Cardiac fibroblast (primary cell): Measurements from ENCODE around the gene HOXA13.

ENCODE experiments used
- DNase-seq, 2 donors: peaks; one replicate each; pipeline versions ENCODE4 v3.0.0 to v3.0.0-alpha.2; 2010; ENCODE audit warnings: low read depth in 2 of 2
- H3K4me3 ChIP-seq, 2 donors: replicated peaks in 1 of 2; 1 replicate in 1 of 2; 2 replicates in 1 of 2; pipeline ENCODE4 v1.5.1; 2011; ENCODE audit warnings: low read depth in 2 of 2, low read length in 2 of 2, mild to moderate bottlenecking in 2 of 2, moderate library complexity in 1 of 2
- TF ChIP-seq, protein P1 (sequence below): IDR thresholded peaks from one replicate; pipeline ENCODE4 v1.5.1; 2011; ENCODE audit warnings: low read depth, mild to moderate bottlenecking, low read length, inconsistent platforms

HOXA13 gene

GRCh38 chr7:27179503-27180430 is 20.1 kb downstream of the HOXA13 start:
- DNase-seq = peak; percentile 49 to 50
- TF ChIP-seq, protein P1, sequence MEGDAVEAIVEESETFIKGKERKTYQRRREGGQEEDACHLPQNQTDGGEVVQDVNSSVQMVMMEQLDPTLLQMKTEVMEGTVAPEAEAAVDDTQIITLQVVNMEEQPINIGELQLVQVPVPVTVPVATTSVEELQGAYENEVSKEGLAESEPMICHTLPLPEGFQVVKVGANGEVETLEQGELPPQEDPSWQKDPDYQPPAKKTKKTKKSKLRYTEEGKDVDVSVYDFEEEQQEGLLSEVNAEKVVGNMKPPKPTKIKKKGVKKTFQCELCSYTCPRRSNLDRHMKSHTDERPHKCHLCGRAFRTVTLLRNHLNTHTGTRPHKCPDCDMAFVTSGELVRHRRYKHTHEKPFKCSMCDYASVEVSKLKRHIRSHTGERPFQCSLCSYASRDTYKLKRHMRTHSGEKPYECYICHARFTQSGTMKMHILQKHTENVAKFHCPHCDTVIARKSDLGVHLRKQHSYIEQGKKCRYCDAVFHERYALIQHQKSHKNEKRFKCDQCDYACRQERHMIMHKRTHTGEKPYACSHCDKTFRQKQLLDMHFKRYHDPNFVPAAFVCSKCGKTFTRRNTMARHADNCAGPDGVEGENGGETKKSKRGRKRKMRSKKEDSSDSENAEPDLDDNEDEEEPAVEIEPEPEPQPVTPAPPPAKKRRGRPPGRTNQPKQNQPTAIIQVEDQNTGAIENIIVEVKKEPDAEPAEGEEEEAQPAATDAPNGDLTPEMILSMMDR = peak; percentile 77
- peak overlapping the region in 1 of 2 donors; percentile 4 for H3K4me3 ChIP-seq

GRCh38 chr7:27179030-27179429 is 20.9 kb downstream of the HOXA13 start:
- DNase-seq = no peak
- TF ChIP-seq, protein P1 = no peak
- H3K4me3 ChIP-seq = no peak overlapping the region

DNA sequence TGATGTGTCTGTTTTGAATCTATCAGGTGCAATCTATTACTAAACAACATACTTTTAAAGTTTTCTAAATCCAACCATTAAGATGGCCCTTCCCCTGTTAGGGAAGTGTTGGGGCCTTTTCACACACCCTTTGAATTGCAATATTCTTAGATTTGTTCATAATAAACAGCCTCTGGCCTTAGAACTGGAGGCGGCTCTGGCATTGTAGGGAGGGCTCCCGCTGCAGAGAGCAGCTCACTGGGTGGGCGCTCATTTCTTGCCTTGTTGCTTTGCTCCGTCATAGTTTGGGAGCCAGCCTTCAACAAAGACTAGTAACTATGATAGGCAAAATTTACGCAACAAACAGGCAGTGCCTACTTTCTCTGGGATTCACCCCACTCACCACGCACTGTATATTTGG is 21.5 kb downstream of the HOXA13 start:
- DNase-seq = no peak
- TF ChIP-seq, protein P1 = no peak
- no peak overlapping the region for H3K4me3 ChIP-seq

GRCh38 chr7:27177795-27178320 is 22.0 kb downstream of the HOXA13 start:
- no peak for DNase-seq
- TF ChIP-seq, protein P1 = no peak
- H3K4me3 ChIP-seq = no peak overlapping the region

GRCh38 chr7:27176962-27177794 is 22.7 kb downstream of the HOXA13 start:
- no peak overlapping the region for H3K4me3 ChIP-seq
- TF ChIP-seq, protein P1 = no peak
- no peak for DNase-seq

GRCh38 chr7:27176524-27176845 is 23.4 kb downstream of the HOXA13 start:
- H3K4me3 ChIP-seq = no peak overlapping the region
- TF ChIP-seq, protein P1 = no peak
- DNase-seq = no peak
